ENCODE measurements around the gene MBOAT7.
"Not testable (repeated sequence)": the region's sequence is repeated elsewhere in the genome, so short reads cannot be mapped to it uniquely, and the experiment has no call there.

The MBOAT7 gene

DNA sequence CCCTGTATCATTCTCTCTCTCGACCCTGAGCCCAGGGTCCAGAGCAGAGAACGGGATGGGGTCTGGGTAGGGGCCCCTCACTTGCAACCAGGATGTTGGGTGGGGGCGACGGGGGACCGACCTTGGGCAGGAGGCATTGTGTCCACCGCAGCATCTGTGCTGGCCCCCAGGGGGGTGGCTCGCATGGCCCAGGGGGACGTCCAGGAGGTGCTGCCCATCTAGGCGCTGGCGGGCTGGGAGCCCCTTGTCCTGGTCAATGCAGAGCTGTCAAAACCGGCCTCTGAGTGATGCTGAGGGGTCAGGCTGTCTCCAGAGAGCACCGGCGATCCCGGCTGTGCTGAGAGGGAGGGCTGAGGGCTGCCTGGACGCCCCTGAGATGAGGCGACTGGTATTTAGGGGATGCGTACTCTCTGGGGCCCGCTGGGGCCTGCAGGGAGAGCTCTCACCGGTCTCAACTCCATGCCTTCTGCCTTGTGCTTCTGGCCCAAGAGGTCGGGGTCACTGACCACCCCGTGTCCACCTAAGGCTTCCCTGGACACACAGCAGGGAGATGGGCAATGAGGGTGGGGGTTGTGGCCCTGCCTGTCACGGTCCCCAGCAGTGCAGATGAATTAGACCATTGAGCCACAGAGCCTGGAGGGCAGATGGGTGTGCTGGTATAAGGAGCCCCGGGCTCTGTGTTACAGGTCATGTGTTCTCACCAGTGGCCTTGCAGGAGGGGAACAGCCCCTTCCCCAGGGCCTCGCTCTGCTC is 19.9 kb upstream of the MBOAT7 start:
- DNase-seq: no peak

GRCh38 chr19:54208784-54209057 is 19.3 kb upstream of the MBOAT7 start:
- DNase-seq: no peak

GRCh38 chr19:54207983-54208783 is 18.8 kb upstream of the MBOAT7 start:
- no peak for DNase-seq

- DNase-seq: no peak
Measured at GRCh38 chr19:54207676-54207982, 18.2 kb upstream of the MBOAT7 start.

- DNase-seq: not testable (repeated sequence)
Measured at GRCh38 chr19:54207193-54207592, 17.8 kb upstream of the MBOAT7 start.

DNA sequence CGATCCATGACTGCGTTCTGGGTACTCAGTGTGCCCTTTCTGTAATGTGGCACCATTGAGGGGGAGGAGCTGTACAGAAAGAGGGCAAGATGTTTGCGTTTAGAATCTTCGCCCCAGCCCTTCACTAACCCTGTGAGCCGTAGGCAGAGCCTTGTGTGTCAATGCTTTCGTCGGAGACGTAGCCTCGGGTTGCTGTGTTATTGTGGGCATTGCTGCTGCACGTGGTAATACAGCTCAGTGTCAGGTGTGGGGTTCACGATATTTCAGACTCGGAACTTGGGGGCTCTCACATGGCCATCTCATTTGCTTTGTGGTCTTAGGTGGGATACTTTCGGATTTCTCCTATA is 17.4 kb upstream of the MBOAT7 start:
- DNase-seq: no peak

DNA sequence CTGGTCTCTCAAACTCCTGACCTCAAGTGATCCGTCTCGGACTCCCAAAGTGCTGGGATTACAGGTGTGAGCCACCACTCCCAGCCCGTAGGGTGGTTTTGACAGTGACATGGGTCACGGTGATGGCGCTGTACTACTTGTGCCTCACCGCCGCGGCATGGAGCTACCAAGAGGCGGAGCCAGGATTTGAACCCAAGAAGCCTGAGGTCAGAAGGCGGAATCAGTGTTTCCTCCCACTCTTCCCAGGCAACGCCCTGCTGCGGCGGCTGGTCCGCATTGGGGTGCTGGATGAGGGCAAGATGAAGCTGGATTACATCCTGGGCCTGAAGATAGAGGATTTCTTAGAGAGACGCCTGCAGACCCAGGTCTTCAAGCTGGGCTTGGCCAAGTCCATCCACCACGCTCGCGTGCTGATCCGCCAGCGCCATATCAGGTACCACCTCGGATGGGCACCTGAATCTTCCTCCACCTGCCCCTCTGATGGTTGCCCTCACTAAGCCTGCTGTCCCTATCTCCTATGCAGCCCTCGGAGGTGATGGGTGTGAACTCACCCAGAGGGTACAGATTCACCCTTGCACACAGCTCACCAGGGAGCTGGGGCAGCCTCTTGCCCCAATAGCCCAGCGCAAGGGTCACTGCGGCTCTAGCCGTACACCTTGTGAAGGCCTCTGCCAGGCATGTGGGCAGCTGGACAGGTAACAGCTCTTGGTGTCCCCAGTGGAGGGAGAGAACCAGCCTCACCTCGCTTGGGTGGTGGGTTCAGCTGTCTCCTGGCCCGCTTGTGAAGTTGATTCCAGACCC is 16.9 kb upstream of the MBOAT7 start:
- DNase-seq: no peak

GRCh38 chr19:54204767-54205468 is 15.5 kb upstream of the MBOAT7 start:
- DNase-seq: no peak

DNA sequence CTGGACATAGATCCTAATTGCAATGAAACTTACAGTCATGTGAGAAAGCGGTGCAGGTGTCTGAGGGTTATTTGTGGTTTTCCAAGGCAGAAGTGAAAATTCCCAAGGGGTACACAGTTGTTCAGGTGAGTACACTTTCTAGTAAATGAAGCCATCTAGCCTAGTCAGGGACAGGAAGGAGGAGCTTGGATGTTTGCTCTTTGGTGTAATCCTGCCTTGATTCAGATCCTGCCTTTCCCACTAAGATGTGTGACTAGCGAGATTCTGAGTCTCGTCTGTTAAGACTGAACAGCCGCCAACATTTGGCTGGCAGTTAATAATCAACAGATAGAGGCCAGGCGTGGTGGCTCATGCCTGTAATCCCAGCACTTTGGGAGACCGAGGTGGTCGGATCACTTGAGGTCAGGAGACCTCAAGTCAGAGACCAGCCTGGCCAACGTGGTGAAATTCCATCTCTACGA is 13.8 kb upstream of the MBOAT7 start:
- DNase-seq: no peak

GRCh38 chr19:54201980-54202379 is 12.6 kb upstream of the MBOAT7 start:
- DNase-seq: no peak

- DNase-seq: no peak
Measured at GRCh38 chr19:54201172-54201701, 11.9 kb upstream of the MBOAT7 start.

DNA sequence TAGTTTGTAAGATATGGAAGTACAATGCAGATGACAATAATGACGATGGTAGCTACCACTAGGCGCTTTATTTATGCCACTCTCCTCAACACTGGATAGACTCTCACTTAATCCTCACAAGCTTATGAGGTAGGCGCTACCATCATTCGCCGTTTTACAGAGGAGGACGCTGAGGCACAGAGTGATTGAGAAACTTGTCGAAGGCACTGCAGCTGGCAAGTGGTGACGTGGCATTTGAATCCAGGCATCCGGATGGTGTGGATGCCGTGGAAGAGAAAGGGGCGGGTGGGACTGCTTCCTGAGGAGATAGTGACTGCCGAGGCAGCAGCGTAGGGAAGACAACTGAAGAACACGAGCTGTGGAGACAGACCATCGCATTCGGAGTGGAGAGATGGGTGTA is 10.0 kb upstream of the MBOAT7 start:
- no peak for DNase-seq

GRCh38 chr19:54197121-54197520 is 7.7 kb upstream of the MBOAT7 start:
- no peak for DNase-seq

GRCh38 chr19:54196536-54196935 is 7.2 kb upstream of the MBOAT7 start:
- no peak for DNase-seq

- DNase-seq: not testable (repeated sequence)
Measured at GRCh38 chr19:54194463-54194862, 5.1 kb upstream of the MBOAT7 start.

- DNase-seq: no peak
Measured at GRCh38 chr19:54193011-54193410, 3.6 kb upstream of the MBOAT7 start.

GRCh38 chr19:54191811-54192453 is 2.6 kb upstream of the MBOAT7 start:
- DNase-seq: no peak

GRCh38 chr19:54191011-54191810 is 1.8 kb upstream of the MBOAT7 start, which contains the start of gene TSEN34:
Gene TSEN34, plus strand, starts transcription at chr19:54191308. Its CDS starts 57 bp downstream, at chr19:54191365.
- peak; percentile 67 for DNase-seq

- peak; percentile 97 for DNase-seq
Measured at GRCh38 chr19:54190503-54191010, 1.2 kb upstream of the MBOAT7 start.

DNA sequence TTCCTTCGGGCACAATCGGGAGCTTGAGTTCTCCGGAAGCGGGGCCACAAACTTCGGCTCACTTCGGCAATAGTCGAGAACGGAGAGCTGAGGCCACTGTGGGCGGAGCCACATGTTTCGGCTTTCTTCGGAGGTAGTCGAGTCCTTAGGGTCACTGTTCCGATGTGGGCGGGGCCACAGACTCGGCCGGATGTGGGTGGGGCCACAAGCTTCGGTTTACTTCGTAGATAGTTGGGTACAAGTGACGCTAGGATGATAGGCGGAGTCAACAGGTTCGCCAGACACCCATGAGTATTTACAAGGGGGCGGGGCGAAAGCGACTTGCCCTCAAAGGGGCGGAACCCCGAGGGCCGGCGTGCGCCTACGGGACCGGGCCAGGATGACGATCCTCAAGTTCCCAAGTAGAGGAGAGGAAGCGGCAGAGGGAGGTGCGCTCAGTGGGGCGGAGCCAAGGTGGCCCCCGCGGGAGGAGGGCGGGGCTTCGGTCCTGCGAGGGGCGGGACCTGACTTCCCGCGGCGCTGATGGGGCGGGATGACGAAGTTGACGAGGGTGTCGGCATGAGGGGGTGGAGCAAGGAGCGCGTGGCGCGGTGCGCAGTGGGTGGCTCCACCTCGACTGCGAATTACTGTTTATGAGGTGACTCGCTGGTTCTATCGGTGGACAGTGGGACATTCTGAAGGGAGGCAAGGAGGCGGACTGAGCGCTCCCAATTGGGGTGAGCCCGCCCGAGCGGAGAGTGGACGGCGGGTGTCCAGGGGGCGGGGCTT is 539 bp upstream of the MBOAT7 start:
- DNase-seq: peak; percentile 100
